ENCODE data around the gene HSFY1. TPM values are rescaled to one million over a fixed set of nuclear protein-coding genes. Genes with fewer than 3 reads are reported as not detected.
"Not testable (repeated sequence)": the region's sequence is repeated elsewhere in the genome, so short reads cannot be mapped to it uniquely, and the experiment has no call there.

Gene HSFY1, protein sequence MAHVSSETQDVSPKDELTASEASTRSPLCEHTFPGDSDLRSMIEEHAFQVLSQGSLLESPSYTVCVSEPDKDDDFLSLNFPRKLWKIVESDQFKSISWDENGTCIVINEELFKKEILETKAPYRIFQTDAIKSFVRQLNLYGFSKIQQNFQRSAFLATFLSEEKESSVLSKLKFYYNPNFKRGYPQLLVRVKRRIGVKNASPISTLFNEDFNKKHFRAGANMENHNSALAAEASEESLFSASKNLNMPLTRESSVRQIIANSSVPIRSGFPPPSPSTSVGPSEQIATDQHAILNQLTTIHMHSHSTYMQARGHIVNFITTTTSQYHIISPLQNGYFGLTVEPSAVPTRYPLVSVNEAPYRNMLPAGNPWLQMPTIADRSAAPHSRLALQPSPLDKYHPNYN
- not detected for total RNA-seq

DNA sequence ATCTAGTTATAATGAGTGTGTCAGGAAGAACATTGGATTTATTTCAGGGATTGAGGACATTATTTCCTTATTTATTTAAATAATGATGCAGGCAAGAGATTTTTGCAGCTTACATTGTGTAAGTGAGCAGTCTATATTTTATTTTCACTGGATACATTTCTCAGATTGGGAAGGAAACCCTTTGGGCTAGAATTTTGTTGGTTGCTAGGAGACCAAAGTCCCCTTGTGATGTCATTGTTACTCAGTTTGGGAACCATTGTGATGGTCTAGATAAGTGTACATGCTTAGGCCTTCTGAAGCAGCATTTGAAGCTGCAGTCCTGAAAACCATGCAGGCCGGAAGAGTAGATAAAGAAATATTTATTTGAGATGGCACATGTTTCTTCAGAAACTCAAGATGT lies at the start of gene HSFY1:
Gene HSFY1 (plus strand): TSS at position 301 of the 400 bp plus-strand sequence. CDS start 68 bp downstream, at position 369.
- DNase-seq, H3K4me3 ChIP-seq, H3K4me1 ChIP-seq: not testable (repeated sequence)

GRCh38 chrY:18504266-18504665 lies 42.3 kb upstream of the HSFY1 start:
- not testable (repeated sequence) for H3K4me3 ChIP-seq, H3K27ac ChIP-seq, DNase-seq, H3K27me3 ChIP-seq, H3K36me3 ChIP-seq, H3K9me3 ChIP-seq, H3K4me1 ChIP-seq

More for the DNA sequence above, at the start of gene HSFY1:
- H3K27ac ChIP-seq, H3K27me3 ChIP-seq, H3K9me3 ChIP-seq, H3K36me3 ChIP-seq: not testable (repeated sequence)

GRCh38 chrY:18530995-18531655 lies 15.4 kb upstream of the HSFY1 start:
- not testable (repeated sequence) for H3K27ac ChIP-seq, H3K9me3 ChIP-seq, H3K27me3 ChIP-seq, H3K36me3 ChIP-seq, H3K4me3 ChIP-seq, H3K4me1 ChIP-seq, DNase-seq

DNA sequence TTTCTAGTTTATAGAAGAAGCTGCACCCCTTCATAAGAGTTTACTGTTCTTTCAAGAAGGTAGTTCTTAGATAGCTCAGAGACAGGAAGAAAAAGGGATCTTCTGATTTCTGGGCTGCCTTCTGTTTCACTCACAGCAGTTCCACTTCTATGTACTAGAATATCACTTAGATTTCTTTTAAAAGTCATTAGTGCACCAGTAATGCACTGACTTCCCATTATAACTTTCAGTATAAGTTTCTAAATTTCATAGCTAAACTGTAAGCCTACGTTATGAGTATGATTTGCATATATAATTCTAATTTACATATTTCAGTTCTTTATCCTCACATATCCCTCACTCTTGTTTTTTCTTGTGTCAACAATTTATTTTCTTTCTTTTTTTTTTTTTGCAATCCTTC lies 7.6 kb upstream of the HSFY1 start:
- DNase-seq, H3K27me3 ChIP-seq: not testable (repeated sequence)

GRCh38 chrY:18553132-18553531 lies 6.6 kb downstream of the HSFY1 start:
- DNase-seq, H3K4me1 ChIP-seq, H3K9me3 ChIP-seq, H3K27ac ChIP-seq, H3K27me3 ChIP-seq, H3K4me3 ChIP-seq, H3K36me3 ChIP-seq: not testable (repeated sequence)

More for the DNA sequence above, 7.6 kb upstream of the HSFY1 start:
- H3K4me1 ChIP-seq, H3K9me3 ChIP-seq, H3K36me3 ChIP-seq, H3K27ac ChIP-seq, H3K4me3 ChIP-seq: not testable (repeated sequence)

- H3K9me3 ChIP-seq, DNase-seq, H3K4me1 ChIP-seq: not testable (repeated sequence)
Observed at GRCh38 chrY:18565915-18566314, 19.4 kb downstream of the HSFY1 start.

More at GRCh38 chrY:18565915-18566314, 19.4 kb downstream of the HSFY1 start:
- H3K27me3 ChIP-seq, H3K27ac ChIP-seq, H3K4me3 ChIP-seq, H3K36me3 ChIP-seq: not testable (repeated sequence)

Small RNAs within 50 kb of the gene (small RNA-seq; reads per million reads assigned to genes)
- gene GPM6BP1 = 0 reads per million in 2 donors
- 0 reads per million in 2 donors for gene PRYP5

Other genes starting within 250 kb of the HSFY1 start
- gene HSFY2, start 227.0 kb downstream of the HSFY1 start, total RNA-seq = not detected

Data from Peyer's patch (tissue), 4 donors.